Calu3 (cell line): ENCODE results near the gene PEX5. TPM values are rescaled to one million over a fixed set of nuclear protein-coding genes. Genes with fewer than 3 reads are reported as not detected.
"Not testable (repeated sequence)": the region's sequence is repeated elsewhere in the genome, so short reads cannot be mapped to it uniquely, and the experiment has no call there.

ENCODE experiments used
- BruUV-seq: library from RNA; stranded (reverse); fragments of 400-500 nt; replicated peaks from 2 replicates; lab custom pipeline; 2021; lab: Mats Ljungman, UMichigan
- CTCF ChIA-PET: fragments of 300-600 bp; sonication (Branson Sonifier 250); formaldehyde crosslinking; loops from one replicate; lab custom pipeline; 2022; ENCODE audit warnings: antibody characterized with exemption; lab: Charles Lee
- DNase-seq: peaks from one replicate; pipeline ENCODE4 v3.0.0; 2022
- H3K27ac Mint-ChIP-seq: one replicate; pipeline ENCODE4 v1.8.0; 2022; ENCODE audit warnings: mixed read lengths; ENCODE audit not compliant: unreplicated experiment
- H3K27me3 Mint-ChIP-seq: one replicate; pipeline ENCODE4 v1.8.0; 2022; ENCODE audit warnings: mixed read lengths; ENCODE audit not compliant: unreplicated experiment
- H3K36me3 Mint-ChIP-seq: one replicate; pipeline ENCODE4 v1.8.0; 2022; ENCODE audit warnings: mild to moderate bottlenecking, moderate library complexity, mixed read lengths; ENCODE audit not compliant: insufficient read depth, unreplicated experiment
- H3K4me1 Mint-ChIP-seq: one replicate; pipeline ENCODE4 v1.8.0; 2022; ENCODE audit warnings: mild to moderate bottlenecking, low read depth, mixed read lengths; ENCODE audit not compliant: unreplicated experiment
- H3K4me3 Mint-ChIP-seq: one replicate; pipeline ENCODE4 v1.8.0; 2022; ENCODE audit warnings: mild to moderate bottlenecking, low read depth, moderate library complexity, mixed read lengths; ENCODE audit not compliant: unreplicated experiment
- H3K9me3 Mint-ChIP-seq: one replicate; pipeline ENCODE4 v1.8.0; 2022; ENCODE audit warnings: low read depth, mixed read lengths; ENCODE audit not compliant: unreplicated experiment
- intact Hi-C: fragments of 100-400 bp; cut with micrococcal nuclease; formaldehyde crosslinking; loops from one replicate; pipeline ENCODE4 v1.10.0; 2022; ENCODE audit not compliant: unreplicated experiment
- total RNA-seq: library from RNA; stranded (reverse); gene quantifications from 2 replicates; pipeline ENCODE4 v1.2.3, GENCODE V29; 2022
- TF ChIP-seq, protein P1 (sequence below): fragments of 200-600 bp; IDR thresholded peaks from one replicate; pipeline ENCODE4 v1.8.0; 2022; ENCODE audit warnings: antibody characterized with exemption; ENCODE audit not compliant: unreplicated experiment

The PEX5 gene
- total RNA-seq, 1 experiment from 2014 or later, result 36.8 TPM

DNA sequence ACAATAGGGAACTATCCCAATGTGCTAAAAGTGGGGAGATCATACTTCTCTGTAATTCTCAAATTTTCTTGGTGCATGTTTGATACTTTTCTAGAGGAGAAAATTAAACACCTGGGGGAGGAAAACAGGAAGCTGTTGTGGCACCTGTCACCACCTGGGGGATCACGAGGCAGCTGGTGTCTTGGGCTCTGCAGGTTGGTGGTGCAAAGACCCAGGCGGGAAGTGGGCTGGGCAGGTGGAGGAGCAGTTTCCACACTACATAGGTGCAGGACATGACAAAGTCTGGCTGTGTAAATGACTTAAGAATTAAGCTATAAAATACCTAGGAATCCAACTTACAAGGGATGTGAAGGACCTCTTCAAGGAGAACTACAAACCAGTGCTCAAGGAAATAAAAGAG is 23.2 kb downstream of the PEX5 start:
- Mint-ChIP-seq H3K4me3 (no peak overlapping the region), H3K36me3 (peaks cover 27% of the 10 kb centered on the region), H3K27ac (no peak overlapping the region), H3K4me1 (no peaks in the 10 kb centered on the region), H3K9me3 (no peaks in the 10 kb centered on the region), H3K27me3 (no peaks in the 10 kb centered on the region)
- TF ChIP-seq, protein P1, sequence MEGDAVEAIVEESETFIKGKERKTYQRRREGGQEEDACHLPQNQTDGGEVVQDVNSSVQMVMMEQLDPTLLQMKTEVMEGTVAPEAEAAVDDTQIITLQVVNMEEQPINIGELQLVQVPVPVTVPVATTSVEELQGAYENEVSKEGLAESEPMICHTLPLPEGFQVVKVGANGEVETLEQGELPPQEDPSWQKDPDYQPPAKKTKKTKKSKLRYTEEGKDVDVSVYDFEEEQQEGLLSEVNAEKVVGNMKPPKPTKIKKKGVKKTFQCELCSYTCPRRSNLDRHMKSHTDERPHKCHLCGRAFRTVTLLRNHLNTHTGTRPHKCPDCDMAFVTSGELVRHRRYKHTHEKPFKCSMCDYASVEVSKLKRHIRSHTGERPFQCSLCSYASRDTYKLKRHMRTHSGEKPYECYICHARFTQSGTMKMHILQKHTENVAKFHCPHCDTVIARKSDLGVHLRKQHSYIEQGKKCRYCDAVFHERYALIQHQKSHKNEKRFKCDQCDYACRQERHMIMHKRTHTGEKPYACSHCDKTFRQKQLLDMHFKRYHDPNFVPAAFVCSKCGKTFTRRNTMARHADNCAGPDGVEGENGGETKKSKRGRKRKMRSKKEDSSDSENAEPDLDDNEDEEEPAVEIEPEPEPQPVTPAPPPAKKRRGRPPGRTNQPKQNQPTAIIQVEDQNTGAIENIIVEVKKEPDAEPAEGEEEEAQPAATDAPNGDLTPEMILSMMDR, result no peak
- intact Hi-C loops, result no loop called here
- no peak for DNase-seq
- CTCF ChIA-PET, result interaction anchor here (0.8 kb wide), 1 partner anchor 429 kb away, joined by 4 read pairs; no protein-coding TSS in a partner anchor
- BruUV-seq, result no TSS peak

DNA sequence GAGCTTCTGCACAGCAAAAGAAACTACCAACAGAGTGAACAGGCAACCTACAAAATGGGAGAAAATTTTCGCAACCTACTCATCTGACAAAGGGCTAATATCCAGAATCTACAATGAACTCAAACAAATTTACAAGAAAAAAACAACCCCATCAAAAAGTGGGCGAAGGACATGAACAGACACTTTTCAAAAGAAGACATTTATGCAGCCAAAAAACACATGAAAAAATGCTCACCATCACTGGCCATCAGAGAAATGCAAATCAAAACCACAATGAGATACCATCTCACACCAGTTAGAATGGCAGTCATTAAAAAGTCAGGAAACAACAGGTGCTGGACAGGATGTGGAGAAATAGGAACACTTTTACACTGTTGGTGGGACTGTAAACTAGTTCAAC is 24.3 kb downstream of the PEX5 start:
- H3K27me3 Mint-ChIP-seq, CTCF ChIA-PET, DNase-seq, H3K4me1 Mint-ChIP-seq, BruUV-seq, H3K4me3 Mint-ChIP-seq, H3K9me3 Mint-ChIP-seq, H3K27ac Mint-ChIP-seq, intact Hi-C loops: not testable (repeated sequence)
- H3K36me3 Mint-ChIP-seq, result peaks cover 22% of the 10 kb centered on the region

DNA sequence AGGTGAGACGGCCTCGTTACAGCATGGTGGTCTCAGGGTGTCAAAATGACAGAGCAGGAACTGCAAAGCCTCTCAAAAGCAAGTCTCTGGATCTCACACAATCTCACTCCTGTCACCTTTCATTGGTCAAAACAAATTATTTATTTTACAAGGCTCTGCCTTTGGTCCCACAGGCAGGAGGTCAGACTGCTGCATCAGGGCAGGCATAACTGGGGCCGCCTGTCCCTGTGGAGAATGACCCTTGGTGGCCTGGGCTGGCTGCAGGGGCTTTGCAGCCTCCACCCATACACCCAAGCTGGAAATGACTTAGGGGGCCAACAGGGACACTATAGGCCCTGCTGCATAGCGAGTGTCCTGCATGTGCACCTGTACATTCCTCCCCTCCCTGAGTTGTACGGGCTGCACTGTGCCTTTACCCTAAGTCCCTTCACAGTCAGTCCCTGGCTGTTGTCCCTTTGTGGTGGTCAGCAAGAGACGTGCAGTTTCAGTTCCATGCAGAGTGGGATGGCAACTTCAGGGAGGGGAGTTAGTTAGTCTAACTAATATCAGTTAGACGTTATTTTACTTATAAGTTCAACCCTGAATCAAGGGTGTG is 28.1 kb downstream of the PEX5 start:
- Mint-ChIP-seq H3K9me3 (no peaks in the 10 kb centered on the region), H3K4me3 (no peak overlapping the region), H3K27me3 (no peaks in the 10 kb centered on the region), H3K36me3 (no peaks in the 10 kb centered on the region), H3K4me1 (no peaks in the 10 kb centered on the region), H3K27ac (no peak overlapping the region)
- intact Hi-C loops, result no loop called here
- TF ChIP-seq, protein P1, result no peak
- no peak for DNase-seq
- CTCF ChIA-PET, result no interaction called here
- BruUV-seq, result no TSS peak

DNA sequence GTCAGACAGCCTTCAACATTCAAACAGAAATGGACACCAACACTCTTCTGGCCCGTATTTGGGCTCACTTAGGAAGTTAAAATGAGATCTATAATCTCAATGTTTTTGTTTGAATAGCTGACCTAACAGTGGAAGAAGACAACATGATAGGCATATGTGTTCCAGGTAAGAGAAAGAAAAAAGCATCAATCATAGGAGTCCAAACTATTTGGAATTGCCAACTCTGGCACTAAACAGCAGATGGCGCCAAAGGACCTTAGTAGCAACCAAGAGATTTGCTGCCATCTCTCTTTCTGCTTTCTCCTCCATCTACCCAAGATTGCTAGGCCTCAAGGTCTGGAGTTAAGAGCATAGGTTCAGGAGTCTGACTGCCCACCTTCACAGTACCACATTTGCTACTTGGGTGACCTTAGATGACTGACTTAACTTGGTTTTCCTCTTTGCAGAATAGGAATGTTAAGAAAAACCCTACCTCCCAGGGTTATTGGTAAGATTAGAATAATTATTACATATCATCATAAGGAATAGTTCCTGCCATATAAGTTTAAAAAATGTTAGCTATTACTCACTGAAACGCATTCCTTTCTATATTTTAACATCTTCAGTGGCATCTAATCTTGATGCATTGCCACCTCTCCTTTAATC is 30.2 kb downstream of the PEX5 start:
- TF ChIP-seq, protein P1, result peak; percentile 78
- no peak overlapping the region for H3K27ac Mint-ChIP-seq
- H3K27me3 Mint-ChIP-seq, result no peaks in the 10 kb centered on the region
- no peak overlapping the region for H3K4me3 Mint-ChIP-seq
- CTCF ChIA-PET, result no interaction called here
- intact Hi-C loops, result loop anchor here (1.0 to 5.0 kb wide), 3 partner anchors 153 to 419 kb away; no protein-coding TSS in a partner anchor
- H3K36me3 Mint-ChIP-seq, result no peaks in the 10 kb centered on the region
- peak; percentile 72 for DNase-seq
- no peaks in the 10 kb centered on the region for H3K9me3 Mint-ChIP-seq
- no peaks in the 10 kb centered on the region for H3K4me1 Mint-ChIP-seq
- no TSS peak for BruUV-seq

DNA sequence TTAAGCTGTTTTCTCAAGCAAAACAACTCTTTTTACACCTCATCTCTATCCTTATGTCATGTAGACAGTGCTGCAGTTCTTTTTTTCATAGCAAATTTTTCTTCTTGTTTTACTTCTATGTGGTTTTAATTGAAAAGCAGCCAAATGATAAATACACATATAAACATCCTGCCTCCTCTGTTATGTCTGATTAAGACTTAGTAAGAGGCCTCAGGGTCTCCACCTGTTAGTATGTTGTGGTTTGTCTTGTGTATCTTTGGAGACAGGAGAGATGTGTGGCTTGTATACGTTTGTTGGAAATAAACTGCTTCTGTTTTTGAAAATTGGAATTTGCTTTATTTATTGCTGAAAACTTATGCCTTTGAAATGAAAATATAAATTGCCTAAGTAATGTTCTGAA is 32.0 kb downstream of the PEX5 start:
- no peak overlapping the region for H3K27ac Mint-ChIP-seq
- H3K4me3 Mint-ChIP-seq, result no peak overlapping the region
- TF ChIP-seq, protein P1, result no peak
- intact Hi-C loops, result loop anchor here (5.0 kb wide), 1 partner anchor 151 kb away; no protein-coding TSS in a partner anchor
- DNase-seq, result no peak
- no peaks in the 10 kb centered on the region for H3K36me3 Mint-ChIP-seq
- H3K27me3 Mint-ChIP-seq, result no peaks in the 10 kb centered on the region
- CTCF ChIA-PET, result interaction anchor here (0.6 kb wide), 1 partner anchor 245 kb away, joined by 3 read pairs; no protein-coding TSS in a partner anchor
- no TSS peak for BruUV-seq
- H3K9me3 Mint-ChIP-seq, result no peaks in the 10 kb centered on the region
- H3K4me1 Mint-ChIP-seq, result no peaks in the 10 kb centered on the region
